Pancreas (tissue), 10 donors: ENCODE measurements around the gene UNC119. TPM values are rescaled to one million over a fixed set of nuclear protein-coding genes. Genes with fewer than 3 reads are reported as not detected.
"Not testable (repeated sequence)": the region's sequence is repeated elsewhere in the genome, so short reads cannot be mapped to it uniquely, and the experiment has no call there.

ENCODE experiments used
- ATAC-seq, 4 donors: fragments of 200-7000 bp; cut with Tn5 transposase; one replicate each; pipeline versions ENCODE4 v1.8.0 to v1.9.1; 2020; ENCODE audit warnings: mild to moderate bottlenecking in 4 of 4, moderate library complexity in 4 of 4
- DNase-seq, 6 donors: peaks; one replicate each; pipeline ENCODE4 v3.0.0-alpha.2; 2020
- FAIRE-seq: peaks from 2 replicates; lab custom pipeline; 2012; peaks lifted over from hg19 to GRCh38; lab: Jason Lieb, UNC
- H3K27ac ChIP-seq, 4 donors: fragments of 200-600 bp; sonication (generic); 1 replicate in 3 of 4; 2 replicates in 1 of 4; pipeline versions ENCODE4 v1.5.0 to v1.8.0; 2020
- H3K27me3 ChIP-seq, 4 donors: fragments of 200-600 bp; one replicate each; pipeline ENCODE4 v1.8.0; 2021
- H3K36me3 ChIP-seq, 3 donors: fragments of 200-600 bp; sonication (generic) in 1 of 3; one replicate each; pipeline versions ENCODE4 v1.5.0 to v1.8.0; 2020 to 2021
- H3K4me1 ChIP-seq, 3 donors: fragments of 200-600 bp; one replicate each; pipeline ENCODE4 v1.8.0; 2021
- H3K4me3 ChIP-seq, 4 donors: fragments of 200-600 bp; sonication (generic) in 2 of 4; one replicate each; pipeline versions ENCODE4 v1.5.0 to v1.8.0; 2020 to 2021
- H3K9me3 ChIP-seq, 4 donors: fragments of 200-600 bp; one replicate each; pipeline ENCODE4 v1.8.0; 2021
- CTCF ChIP-seq, 4 donors: fragments of 200-600 bp; sonication (generic) in 3 of 4; IDR thresholded peaks; one replicate each; pipeline versions ENCODE4 v1.5.0 to v1.8.0; 2021; ENCODE audit warnings: antibody characterized with exemption in 4 of 4
- WGBS, 2 donors: extraction: QIAGEN DNeasy Blood & Tissue Kit; methylation state at CpG; one replicate each; pipeline ENCODE4 v1.1.7; 2013; 5-methylcytosine and 5-hydroxymethylcytosine counted together
- intact Hi-C, 3 donors: fragments of 100-400 bp; cut with DNase I; formaldehyde crosslinking; loops; one replicate each; pipeline versions ENCODE4 v1.11.1 to v1.14.2; 2022
- polyA plus RNA-seq, 2 donors: library from polyadenylated mRNA; stranded (reverse); fragments of 200-250 nt; gene quantifications; one replicate each; pipeline ENCODE4 v1.2.3, GENCODE V29; 2013
- total RNA-seq, 6 donors: library from RNA; stranded (reverse); fragmentation: NEBNext Ultra II Directional in 4 of 6; extraction: Animal tissue kit (Norgen Biotek cat#: 25700) in 4 of 6; gene quantifications; one replicate each; pipeline versions ENCODE4 v1.2.1 to v1.2.4, GENCODE V29; 2021 to 2023
- donor health status: healthy with polysubstance abuse.
- donor health status: DM: no; HTN: no; CAD: no; lungs with moderate emphysema.
- donor health status: DM: no; HTN: no; CAD: no.
- donor health status: control.
- donor health status: control.
- donor health status: Bipolar disorder and iron deficiency.
- donor health status: DM: yes; HTN: yes; CAD: no.
- donor health status: DM: no; HTN: no; CAD: no.
- donor health status: DM: no; HTN: no; CAD: no.
- donor health status: DM: yes; HTN: yes; CAD: no.

The UNC119 gene
- total and polyA plus RNA-seq, 8 donors, result 9.3 to 31.1 (median 12.2) TPM

DNA sequence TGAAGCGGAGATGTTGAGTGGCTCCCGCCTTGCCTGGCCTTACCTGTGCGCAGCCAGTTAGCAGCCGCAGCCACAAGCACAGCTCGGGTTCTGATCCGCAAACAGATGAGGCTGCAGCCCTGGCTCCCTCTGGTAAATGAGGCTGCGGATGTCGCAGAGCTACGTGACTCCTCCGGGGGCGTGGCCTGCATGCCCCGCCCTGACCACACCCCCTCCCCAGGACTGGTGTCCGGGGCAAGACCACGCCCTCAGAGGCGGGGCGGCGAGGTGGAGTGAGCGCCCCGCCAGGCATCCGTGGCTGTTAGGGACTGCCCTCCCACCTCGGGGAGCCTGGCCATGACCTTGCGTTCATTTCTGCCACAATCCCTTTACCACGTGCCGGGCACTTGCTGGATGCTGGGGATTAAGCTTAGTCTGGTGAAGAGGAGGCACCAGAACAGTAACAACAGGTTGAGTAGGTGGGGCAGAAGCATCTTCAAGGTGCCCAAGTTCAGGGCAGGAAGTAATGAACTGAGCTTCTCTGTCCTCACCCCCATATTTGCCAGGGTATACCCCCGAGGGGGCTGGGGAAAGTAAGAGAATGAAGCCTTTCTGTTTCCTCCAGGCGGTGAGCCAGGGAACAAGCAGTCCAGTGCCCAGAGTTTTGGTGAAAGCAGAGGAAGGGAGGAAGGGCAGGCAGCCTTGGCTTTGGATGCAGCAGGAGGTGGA lies 24.5 kb upstream of the UNC119 start, which contains the start of gene ALDOC:
Gene ALDOC, minus strand, starts transcription at position 138 of the 708 bp plus-strand sequence. CDS start 1,363 bp downstream, outside the sequence.
- TF ChIP-seq CTCF (IDR thresholded peaks at IDR 0.05), result no peak
- Histone ChIP-seq H3K27ac (no peak within 1 kb of the TSS), H3K27me3 (no peaks in the 10 kb centered on the region), H3K36me3 (no peaks in the 10 kb centered on the region), H3K4me1 (peaks cover 0 to 8% (median 0%) of the 10 kb centered on the region in 3 donors), H3K4me3 (peak within 1 kb of the TSS in 1 of 4 donors; percentile 25), H3K9me3 (no peaks in the 10 kb centered on the region)
- ATAC-seq (peak; percentile 97 to 99 (median 98)), DNase-seq (peak; percentile 94 to 99 (median 97)), FAIRE-seq (no peak)
- intact Hi-C loops, result no loop called here
- 6% methylated on average over 24 to 26 of the region's 26 CpGs for WGBS, 2 donors

- FAIRE-seq, H3K27me3 ChIP-seq, ATAC-seq, H3K4me1 ChIP-seq, H3K27ac ChIP-seq, intact Hi-C loops, DNase-seq, H3K9me3 ChIP-seq, H3K36me3 ChIP-seq, H3K4me3 ChIP-seq: not testable (repeated sequence)
- 71 to 79% methylated on average over 3 of the region's 3 CpGs for WGBS, 2 donors
Observed at GRCh38 chr17:28576016-28576415, 23.6 kb upstream of the UNC119 start.

DNA sequence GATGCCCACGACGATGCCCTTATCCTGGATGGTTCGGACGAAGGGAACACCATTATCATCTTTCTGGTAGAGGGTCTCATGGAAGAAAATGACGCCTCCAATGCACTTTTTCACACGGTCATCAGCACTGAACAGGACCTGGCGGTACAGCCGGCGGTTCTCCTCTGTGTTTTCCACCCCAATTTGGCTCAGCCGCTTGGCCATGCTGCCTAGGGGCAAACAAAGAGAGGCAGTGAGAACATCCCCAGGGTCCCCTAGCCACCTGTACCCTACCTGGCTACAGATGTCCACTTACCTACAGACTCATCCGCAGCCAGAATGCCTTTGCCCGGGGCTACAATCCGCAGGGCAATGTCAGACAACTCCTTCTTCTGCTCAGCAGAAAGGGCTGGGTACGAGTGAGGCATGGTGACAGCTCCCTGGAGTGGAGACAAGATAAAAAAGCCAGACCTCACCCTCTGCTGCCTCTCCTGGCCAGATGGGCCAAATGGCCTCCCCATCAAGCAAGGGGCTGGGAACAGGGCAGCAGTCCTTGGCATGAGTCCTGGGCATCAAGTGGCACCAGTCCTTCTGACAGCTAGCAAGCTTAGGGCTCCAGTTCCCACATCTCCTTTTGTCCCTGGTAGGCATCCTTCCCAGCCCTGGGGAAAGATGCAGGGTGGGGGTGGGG lies 22.8 kb upstream of the UNC119 start:
- TF ChIP-seq CTCF (IDR thresholded peaks at IDR 0.05), result no peak
- no peak for FAIRE-seq
- H3K4me3 ChIP-seq, result no peak overlapping the region
- ATAC-seq, result no peak
- intact Hi-C loops, result no loop called here
- no peaks in the 10 kb centered on the region for H3K9me3 ChIP-seq
- WGBS, 2 donors, result 88 to 92% methylated on average over 14 of the region's 14 CpGs
- H3K27ac ChIP-seq, result no peak overlapping the region
- no peaks in the 10 kb centered on the region for H3K36me3 ChIP-seq
- H3K27me3 ChIP-seq, result no peaks in the 10 kb centered on the region
- no peak for DNase-seq
- peaks cover 3 to 12% (median 4%) of the 10 kb centered on the region in 3 donors for H3K4me1 ChIP-seq

DNA sequence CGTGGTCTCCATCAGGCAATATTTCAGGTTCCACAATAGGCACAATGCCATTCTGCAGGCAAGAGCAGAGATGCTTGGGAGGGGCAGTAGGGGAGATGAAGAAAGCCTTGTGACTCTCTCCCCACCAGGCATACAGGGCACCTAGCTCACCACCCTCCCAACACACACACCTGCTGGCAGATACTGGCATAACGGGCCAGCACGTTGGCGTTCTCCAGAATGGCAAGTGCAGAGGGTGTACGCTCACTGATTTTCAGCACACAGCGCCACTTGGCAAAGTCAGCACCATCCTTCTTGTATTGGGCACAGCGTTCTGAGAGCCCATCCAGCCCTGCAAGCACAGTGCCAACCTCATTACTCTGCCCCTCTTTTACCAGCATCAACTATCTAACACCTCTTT lies 22.1 kb upstream of the UNC119 start:
- ATAC-seq (no peak), DNase-seq (no peak), FAIRE-seq (no peak)
- intact Hi-C loops, result no loop called here
- H3K4me3 ChIP-seq, result no peak overlapping the region
- 63 to 79% methylated on average over 7 of the region's 7 CpGs for WGBS, 2 donors
- no peak overlapping the region for H3K27ac ChIP-seq
- peaks cover 6 to 19% (median 9%) of the 10 kb centered on the region in 3 donors for H3K4me1 ChIP-seq
- no peaks in the 10 kb centered on the region for H3K27me3 ChIP-seq
- no peaks in the 10 kb centered on the region for H3K9me3 ChIP-seq
- TF ChIP-seq CTCF (IDR thresholded peaks at IDR 0.05), result no peak
- no peaks in the 10 kb centered on the region for H3K36me3 ChIP-seq

GRCh38 chr17:28573966-28574480 lies 21.6 kb upstream of the UNC119 start:
- ATAC-seq (no peak), FAIRE-seq (no peak)
- peaks cover 6 to 19% (median 9%) of the 10 kb centered on the region in 3 donors for H3K4me1 ChIP-seq

More at GRCh38 chr17:28573966-28574480, 21.6 kb upstream of the UNC119 start:
- DNase-seq, result peak in 1 of 6 donors; percentile 46
- H3K27me3 ChIP-seq, result no peaks in the 10 kb centered on the region
- no peak for TF ChIP-seq CTCF (IDR thresholded peaks at IDR 0.05)
- intact Hi-C loops, result no loop called here
- H3K27ac ChIP-seq, result no peak overlapping the region
- WGBS, 2 donors, result 86 to 95% methylated on average over 6 of the region's 6 CpGs
- H3K4me3 ChIP-seq, result no peak overlapping the region
- H3K9me3 ChIP-seq, result no peaks in the 10 kb centered on the region
- no peaks in the 10 kb centered on the region for H3K36me3 ChIP-seq
